HEK293 (cell line): ENCODE results near the gene PTPN6.

ENCODE experiments used
- CTCF ChIA-PET: fragments of 350-600 bp; formaldehyde crosslinking; extraction: SDS; loops from one replicate; lab custom pipeline; 2021; ENCODE audit warnings: antibody characterized with exemption; lab: Yijun Ruan, JAX
- POLR2A ChIA-PET: fragments of 300-600 bp; formaldehyde crosslinking; extraction: SDS; loops from one replicate; lab custom pipeline; 2020; ENCODE audit warnings: antibody characterized with exemption, inconsistent platforms; lab: Yijun Ruan, JAX
- H3K27ac ChIP-seq: fragments of 200-500 bp; sonication (Bioruptor generic); 2 replicates; pipeline ENCODE4 v1.5.1; 2014; ENCODE audit warnings: low read depth, low read length, control low read depth, inconsistent platforms; ENCODE audit errors: extremely low read depth
- H3K36me3 ChIP-seq, 2 experiments: fragments of 200-500 bp in 1 of 2; sonication (Bioruptor generic) in 1 of 2; 1 replicate in 1 of 2; 2 replicates in 1 of 2; pipeline ENCODE4 v1.5.1; 2014 to 2017; ENCODE audit warnings: inconsistent platforms in 2 of 2, low read length in 2 of 2; ENCODE audit not compliant: control insufficient read depth in 2 of 2, insufficient read depth in 1 of 2
- H3K4me1 ChIP-seq: fragments of 200-500 bp; sonication (Bioruptor generic); 2 replicates; pipeline ENCODE4 v1.5.1; 2014; ENCODE audit warnings: mild to moderate bottlenecking, low read length, inconsistent platforms; ENCODE audit not compliant: control insufficient read depth, insufficient read depth
- H3K4me3 ChIP-seq: 2 replicates; pipeline ENCODE4 v1.5.1; 2011; ENCODE audit warnings: low read depth, mild to moderate bottlenecking, control low read depth, low read length, moderate library complexity
- H3K9me3 ChIP-seq: fragments of 200-500 bp; sonication (Bioruptor generic); 2 replicates; pipeline ENCODE4 v1.5.1; 2014; ENCODE audit warnings: low read depth, low read length, inconsistent platforms; ENCODE audit not compliant: control insufficient read depth, insufficient read depth
- CTCF ChIP-seq: fragments of 450-650 bp; formaldehyde crosslinking; IDR thresholded peaks from 2 replicates; pipeline ENCODE4 v1.5.1; 2016; ENCODE audit warnings: missing biosample characterization, missing genetic modification characterization
- EGR2 ChIP-seq: fragments of 450-650 bp; formaldehyde crosslinking; IDR thresholded peaks from 2 replicates; pipeline ENCODE4 v1.5.1; 2016; ENCODE audit warnings: low read depth, missing biosample characterization, missing genetic modification characterization
- GLIS1 ChIP-seq: fragments of 450-650 bp; formaldehyde crosslinking; IDR thresholded peaks from 2 replicates; pipeline ENCODE4 v1.5.1; 2016; ENCODE audit warnings: missing biosample characterization, missing genetic modification characterization
- INSM2 ChIP-seq: fragments of 450-650 bp; formaldehyde crosslinking; IDR thresholded peaks from 2 replicates; pipeline ENCODE4 v1.5.1; 2016; ENCODE audit warnings: missing biosample characterization, missing genetic modification characterization
- KLF1 ChIP-seq: fragments of 450-650 bp; formaldehyde crosslinking; IDR thresholded peaks from 2 replicates; pipeline ENCODE4 v1.5.1; 2016; ENCODE audit warnings: missing biosample characterization, missing genetic modification characterization
- KLF10 ChIP-seq: fragments of 450-650 bp; IDR thresholded peaks from 2 replicates; pipeline ENCODE4 v1.5.1; 2018; ENCODE audit warnings: missing biosample characterization, mild to moderate bottlenecking, missing genetic modification characterization
- KLF17 ChIP-seq: fragments of 450-650 bp; formaldehyde crosslinking; IDR thresholded peaks from 2 replicates; pipeline ENCODE4 v1.5.1; 2016; ENCODE audit warnings: missing biosample characterization, missing genetic modification characterization
- SCRT1 ChIP-seq: fragments of 450-650 bp; formaldehyde crosslinking; IDR thresholded peaks from 2 replicates; pipeline ENCODE4 v1.5.1; 2016; ENCODE audit warnings: missing biosample characterization, missing genetic modification characterization, borderline replicate concordance
- TSHZ1 ChIP-seq: fragments of 450-650 bp; formaldehyde crosslinking; IDR thresholded peaks from 2 replicates; pipeline ENCODE4 v1.5.1; 2016; ENCODE audit warnings: missing biosample characterization, missing genetic modification characterization, borderline replicate concordance
- ZBTB7A ChIP-seq: fragments of 450-650 bp; formaldehyde crosslinking; IDR thresholded peaks from 2 replicates; pipeline ENCODE4 v1.5.1; 2016; ENCODE audit warnings: low read depth, missing biosample characterization, missing genetic modification characterization
- ZFP41 ChIP-seq: fragments of 450-650 bp; formaldehyde crosslinking; IDR thresholded peaks from 2 replicates; pipeline ENCODE4 v1.5.1; 2016; ENCODE audit warnings: missing biosample characterization, missing genetic modification characterization, borderline replicate concordance
- ZFP69B ChIP-seq: fragments of 450-650 bp; formaldehyde crosslinking; IDR thresholded peaks from 2 replicates; pipeline ENCODE4 v1.5.1; 2016; ENCODE audit warnings: missing biosample characterization, missing genetic modification characterization
- ZNF112 ChIP-seq: fragments of 450-650 bp; formaldehyde crosslinking; IDR thresholded peaks from 2 replicates; pipeline ENCODE4 v1.5.0; 2017; ENCODE audit warnings: missing biosample characterization, missing genetic modification characterization
- ZNF146 ChIP-seq: fragments of 450-650 bp; formaldehyde crosslinking; IDR thresholded peaks from 2 replicates; pipeline ENCODE4 v1.5.1; 2016; ENCODE audit warnings: missing biosample characterization, missing genetic modification characterization
- ZNF239 ChIP-seq: fragments of 450-650 bp; formaldehyde crosslinking; IDR thresholded peaks from 2 replicates; pipeline ENCODE4 v1.5.1; 2016; ENCODE audit warnings: missing biosample characterization, missing genetic modification characterization
- ZNF350 ChIP-seq: fragments of 450-650 bp; formaldehyde crosslinking; IDR thresholded peaks from 2 replicates; pipeline ENCODE4 v1.5.0; 2017; ENCODE audit warnings: missing biosample characterization, mild to moderate bottlenecking, missing genetic modification characterization
- ZNF513 ChIP-seq: fragments of 450-650 bp; IDR thresholded peaks from 2 replicates; pipeline ENCODE4 v1.5.1; 2018; ENCODE audit warnings: missing biosample characterization, missing genetic modification characterization
- ZNF548 ChIP-seq: fragments of 450-650 bp; formaldehyde crosslinking; IDR thresholded peaks from 2 replicates; pipeline ENCODE4 v1.5.1; 2016; ENCODE audit warnings: missing biosample characterization, missing genetic modification characterization
- ZNF623 ChIP-seq: fragments of 450-650 bp; formaldehyde crosslinking; IDR thresholded peaks from 2 replicates; pipeline ENCODE4 v1.5.1; 2016; ENCODE audit warnings: missing biosample characterization, missing genetic modification characterization
- ZNF639 ChIP-seq: fragments of 450-650 bp; formaldehyde crosslinking; IDR thresholded peaks from 2 replicates; pipeline ENCODE4 v1.5.1; 2016; ENCODE audit warnings: missing biosample characterization, missing genetic modification characterization
- ZSCAN30 ChIP-seq: fragments of 450-650 bp; IDR thresholded peaks from 2 replicates; pipeline ENCODE4 v1.5.1; 2018; ENCODE audit warnings: missing biosample characterization, mild to moderate bottlenecking, missing genetic modification characterization, moderate library complexity

Gene PTPN6

GRCh38 chr12:6945613-6946012, 5.5 kb upstream of the PTPN6 start:
- H3K4me3 ChIP-seq: no peak overlapping the region; the same call in 1 of the 2 replicates
- peak overlapping the region; percentile 50 for H3K27ac ChIP-seq
- TF ChIP-seq ZNF350 (tag by site-specific recombination): no peak
- TF ChIP-seq CTCF (tag by site-specific recombination): peak; percentile 22; the same call in 1 of the 2 replicates
- 0 out of 2 replicates have a peak, but pooled peaks have one; percentile 0 for TF ChIP-seq ZBTB7A (tag by site-specific recombination)
- ChIA-PET CTCF (interaction anchor here (0.6 to 6.8 kb wide), 19 partner anchors 8 to 199 kb away, joined by 3 to 138 read pairs (median 7); partner anchors contain the start of genes C1R and SPSB2), POLR2A (interaction anchor here (0.6 to 4.9 kb wide), 25 partner anchors 8 to 411 kb away, joined by 3 to 99 read pairs (median 5); partner anchors contain the start of genes C1RL, CDCA3, GAPDH and LPCAT3)
- H3K36me3 ChIP-seq: peaks cover 0 to 22% of the 10 kb centered on the region in 2 experiments; a peak in 2 of 3 replicates
- peaks cover 14% of the 10 kb centered on the region for H3K4me1 ChIP-seq
- H3K9me3 ChIP-seq: no peaks in the 10 kb centered on the region

GRCh38 chr12:6946033-6946919, 4.9 kb upstream of the PTPN6 start:
- Histone ChIP-seq H3K36me3 (peaks cover 0 to 15% of the 10 kb centered on the region in 2 experiments; a peak in 1 of 3 replicates), H3K4me1 (peaks cover 14% of the 10 kb centered on the region), H3K4me3 (peak overlapping the region; percentile 53), H3K27ac (peak overlapping the region; percentile 50), H3K9me3 (no peaks in the 10 kb centered on the region)
- CTCF ChIA-PET: interaction anchor here (0.6 to 6.8 kb wide), 17 partner anchors 8 to 198 kb away, joined by 3 to 138 read pairs (median 8); partner anchors contain the start of genes C1R and SPSB2
- POLR2A ChIA-PET: interaction anchor here (0.6 to 4.9 kb wide), 28 partner anchors 9 to 412 kb away, joined by 3 to 99 read pairs (median 5); partner anchors contain the start of genes C1RL, CDCA3, GAPDH and LPCAT3
- TF ChIP-seq KLF17 (tag by site-specific recombination) (no peak), EGR2 (tag by site-specific recombination) (no peak; the same call in 1 of the 2 replicates), ZNF112 (tag by site-specific recombination) (no peak), GLIS1 (tag by site-specific recombination) (peak; percentile 71), ZNF623 (tag by site-specific recombination) (no peak), ZFP69B (tag by site-specific recombination) (no peak), KLF1 (tag by site-specific recombination) (no peak), ZNF639 (tag by site-specific recombination) (no peak), ZNF239 (tag by site-specific recombination) (no peak), ZSCAN30 (tag by site-specific recombination) (peak; percentile 44), ZNF146 (tag by site-specific recombination) (no peak), TSHZ1 (tag by site-specific recombination) (no peak), KLF10 (tag by site-specific recombination) (no peak), ZFP41 (tag by site-specific recombination) (no peak), SCRT1 (no peak), ZNF513 (tag by site-specific recombination) (no peak; the same call in 1 of the 2 replicates), INSM2 (tag by site-specific recombination) (no peak), ZNF548 (tag by site-specific recombination) (no peak)
